Transverse colon (tissue), 4 donors: Measurements from ENCODE around the gene SMYD3. TPM values are rescaled to one million over a fixed set of nuclear protein-coding genes. Genes with fewer than 3 reads are reported as not detected.
"Not testable (repeated sequence)": the region's sequence is repeated elsewhere in the genome, so short reads cannot be mapped to it uniquely, and the experiment has no call there.

Source experiments
- DNase-seq: peaks from one replicate; pipeline ENCODE4 v3.0.0-alpha.2; 2019
- H3K27ac ChIP-seq, 4 donors: fragments of 200-600 bp; sonication (generic); 2 replicates each; pipeline ENCODE4 v1.5.1; 2016 to 2018; ENCODE audit warnings: inconsistent platforms in 4 of 4
- H3K27me3 ChIP-seq: fragments of 200-600 bp; sonication (generic); 2 replicates; pipeline ENCODE4 v1.5.1; 2017; ENCODE audit warnings: inconsistent platforms
- H3K36me3 ChIP-seq, 4 donors: fragments of 200-600 bp; sonication (generic); 2 replicates each; pipeline ENCODE4 v1.5.1; 2017 to 2019; ENCODE audit warnings: inconsistent platforms in 4 of 4
- H3K4me1 ChIP-seq, 4 donors: fragments of 200-600 bp; sonication (generic); 2 replicates each; pipeline ENCODE4 v1.5.1; 2017 to 2020; ENCODE audit warnings: inconsistent platforms in 4 of 4
- H3K4me3 ChIP-seq, 4 donors: fragments of 200-600 bp; sonication (generic); 1 replicate in 1 of 4; 2 replicates in 3 of 4; pipeline versions ENCODE4 v1.5.1 to v1.6.1; 2017 to 2019; ENCODE audit warnings: inconsistent platforms in 4 of 4
- H3K9me3 ChIP-seq, 2 donors: fragments of 200-600 bp; sonication (generic); 2 replicates each; pipeline ENCODE4 v1.5.1; 2017 to 2019; ENCODE audit warnings: inconsistent platforms in 2 of 2
- EP300 ChIP-seq: sonication (generic); formaldehyde crosslinking; IDR thresholded peaks from one replicate; pipeline ENCODE4 v1.6.1; 2017; ENCODE audit warnings: antibody characterized with exemption, low read depth
- POLR2A ChIP-seq: fragments of 450-650 bp; IDR thresholded peaks from one replicate; pipeline ENCODE4 v1.6.1; 2016; ENCODE audit warnings: antibody characterized with exemption, mild to moderate bottlenecking, moderate library complexity
- POLR2AphosphoS5 ChIP-seq, 3 donors: sonication (generic); formaldehyde crosslinking; IDR thresholded peaks; one replicate each; pipeline ENCODE4 v1.6.1; 2016; ENCODE audit warnings: antibody characterized with exemption in 3 of 3
- WGBS, 2 donors: methylation state at CpG; one replicate each; pipeline ENCODE4 v1.1.5; 2018; ENCODE audit warnings: low coverage in 1 of 2; 5-methylcytosine and 5-hydroxymethylcytosine counted together
- in situ Hi-C, 4 donors: fragments of 200-750 bp; cut with MboI; loops; one replicate each; pipeline versions ENCODE4 v1.15.0 to v1.15.1; 2017; ENCODE audit warnings: low sequenced_read_pairs in 3 of 4, low pct_ligation_motif_present in 1 of 4, low pct_unique_long_range_greater_than_20kb in 1 of 4
- intact Hi-C: fragments of 100-400 bp; cut with DNase I; formaldehyde crosslinking; loops from one replicate; pipeline ENCODE4 v1.15.1; 2023; ENCODE audit warnings: low total_unique reads
- total RNA-seq, 4 donors: library from RNA; depleted of rRNA; stranded (reverse); fragments of >200 nt; gene quantifications; one replicate each; pipeline ENCODE4 v1.1.0, GENCODE V29; 2016
- TF ChIP-seq, protein P1 (sequence below), 5 experiments: fragments of 200-600 bp in 3 of 5; fragments of 450-650 bp in 2 of 5; sonication (generic) in 3 of 5; IDR thresholded peaks; 1 replicate in 2 of 5; 2 replicates in 3 of 5; pipeline ENCODE4 v1.5.1; 2016 to 2017; ENCODE audit warnings: antibody characterized with exemption in 5 of 5, inconsistent platforms in 3 of 5, mild to moderate bottlenecking in 2 of 5, moderate library complexity in 1 of 5

SMYD3 gene
- total RNA-seq, 4 donors from 2014 or later, result 10.5 to 31.3 (median 25.8) TPM

DNA sequence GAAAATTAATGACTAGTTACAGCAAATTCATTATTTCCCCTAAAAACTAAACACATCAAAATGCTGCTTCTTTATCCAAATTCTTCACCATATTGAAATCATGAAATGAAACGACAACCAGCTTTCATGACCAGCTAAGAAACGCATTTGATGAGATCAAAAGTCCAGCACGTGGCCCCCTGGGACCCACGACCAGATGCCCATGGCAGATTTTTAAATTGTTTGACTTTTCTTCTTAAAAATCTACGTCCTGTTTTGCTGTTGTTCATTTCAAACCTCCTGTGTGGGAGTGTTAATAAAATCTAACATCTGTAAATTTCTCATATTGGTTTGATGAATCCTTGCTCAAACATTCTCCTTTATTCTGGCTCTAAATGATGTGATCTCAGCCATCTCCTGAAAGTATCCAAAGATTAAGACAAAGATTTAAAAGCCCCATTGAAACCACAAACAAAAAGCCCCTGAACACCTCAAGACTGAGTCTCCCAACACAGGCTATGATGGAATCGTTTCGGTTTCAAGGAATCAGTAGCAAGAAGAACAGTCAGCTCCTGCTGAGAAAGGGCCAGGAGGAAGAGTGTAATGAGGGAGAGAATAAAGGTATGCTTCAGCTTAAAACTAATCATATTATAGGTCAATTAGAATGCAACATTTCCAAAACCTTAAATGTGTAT lies 523.6 kb downstream of the SMYD3 start:
- H3K9me3 ChIP-seq, result no peaks in the 10 kb centered on the region
- in situ Hi-C loops, result no loop called here
- no peaks in the 10 kb centered on the region for H3K36me3 ChIP-seq
- H3K4me1 ChIP-seq, result peaks cover 0 to 14% (median 12%) of the 10 kb centered on the region in 4 donors
- WGBS, 2 donors, result 76 to 81% methylated on average over 6 to 7 of the region's 7 CpGs
- no peak for DNase-seq
- TF ChIP-seq POLR2AphosphoS5 (IDR thresholded peaks at IDR 0.05) (no peak), POLR2A (no peak), EP300 (no peak)
- TF ChIP-seq, protein P1, sequence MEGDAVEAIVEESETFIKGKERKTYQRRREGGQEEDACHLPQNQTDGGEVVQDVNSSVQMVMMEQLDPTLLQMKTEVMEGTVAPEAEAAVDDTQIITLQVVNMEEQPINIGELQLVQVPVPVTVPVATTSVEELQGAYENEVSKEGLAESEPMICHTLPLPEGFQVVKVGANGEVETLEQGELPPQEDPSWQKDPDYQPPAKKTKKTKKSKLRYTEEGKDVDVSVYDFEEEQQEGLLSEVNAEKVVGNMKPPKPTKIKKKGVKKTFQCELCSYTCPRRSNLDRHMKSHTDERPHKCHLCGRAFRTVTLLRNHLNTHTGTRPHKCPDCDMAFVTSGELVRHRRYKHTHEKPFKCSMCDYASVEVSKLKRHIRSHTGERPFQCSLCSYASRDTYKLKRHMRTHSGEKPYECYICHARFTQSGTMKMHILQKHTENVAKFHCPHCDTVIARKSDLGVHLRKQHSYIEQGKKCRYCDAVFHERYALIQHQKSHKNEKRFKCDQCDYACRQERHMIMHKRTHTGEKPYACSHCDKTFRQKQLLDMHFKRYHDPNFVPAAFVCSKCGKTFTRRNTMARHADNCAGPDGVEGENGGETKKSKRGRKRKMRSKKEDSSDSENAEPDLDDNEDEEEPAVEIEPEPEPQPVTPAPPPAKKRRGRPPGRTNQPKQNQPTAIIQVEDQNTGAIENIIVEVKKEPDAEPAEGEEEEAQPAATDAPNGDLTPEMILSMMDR (IDR thresholded peaks at IDR 0.05), result no peak
- H3K27ac ChIP-seq, result no peak overlapping the region
- intact Hi-C loops, result no loop called here
- no peak overlapping the region for H3K4me3 ChIP-seq
- no peaks in the 10 kb centered on the region for H3K27me3 ChIP-seq

DNA sequence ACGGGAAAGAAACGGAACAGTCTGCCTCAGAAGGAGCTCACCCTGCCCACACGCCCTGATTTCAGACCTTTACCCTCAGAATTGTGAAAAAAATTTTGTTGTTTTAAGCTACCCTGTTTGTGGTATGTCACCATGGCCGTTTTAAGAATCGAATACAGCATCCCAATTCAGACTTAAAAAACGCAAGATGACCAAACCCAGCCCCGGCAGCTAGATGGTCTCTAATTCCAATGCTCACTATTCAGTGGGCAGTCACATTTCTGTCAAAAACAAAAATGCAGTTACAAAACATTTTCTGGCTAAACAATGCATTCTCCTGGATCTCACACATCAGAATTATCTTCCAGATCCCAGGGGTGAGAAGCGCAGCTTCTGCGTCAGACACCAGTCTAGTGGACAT lies 527.5 kb downstream of the SMYD3 start:
- H3K27me3 ChIP-seq, result no peaks in the 10 kb centered on the region
- no peaks in the 10 kb centered on the region for H3K36me3 ChIP-seq
- DNase-seq, result no peak
- intact Hi-C loops, result no loop called here
- WGBS, 2 donors, result 84 to 90% methylated on average over 5 to 9 of the region's 9 CpGs
- TF ChIP-seq POLR2A, result no peak
- TF ChIP-seq EP300, result no peak
- no peaks in the 10 kb centered on the region for H3K4me1 ChIP-seq
- no peaks in the 10 kb centered on the region for H3K9me3 ChIP-seq
- no peak overlapping the region for H3K4me3 ChIP-seq
- in situ Hi-C loops, result no loop called here
- H3K27ac ChIP-seq, result no peak overlapping the region

DNA sequence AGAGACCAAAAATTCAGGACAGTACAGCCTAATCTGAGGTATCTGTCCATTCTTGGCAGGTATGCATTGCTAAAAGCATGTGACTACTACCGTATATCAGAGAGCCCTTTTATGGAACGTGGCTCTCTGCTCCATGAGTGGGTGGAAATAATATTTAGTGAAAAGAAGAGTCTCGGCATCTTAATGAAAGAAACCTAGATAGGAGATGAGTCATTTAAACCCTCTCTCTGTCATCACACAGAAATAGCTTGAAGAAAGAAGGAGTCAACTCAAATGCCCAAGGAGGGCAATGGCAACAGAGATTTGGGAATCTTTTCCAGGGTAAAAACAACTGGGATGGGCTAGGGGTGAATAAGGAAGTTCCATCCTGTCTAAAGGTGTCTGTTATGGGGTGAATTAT lies 528.2 kb downstream of the SMYD3 start:
- TF ChIP-seq, protein P1 (IDR thresholded peaks at IDR 0.05), result no peak
- no peak for TF ChIP-seq EP300
- no peak for TF ChIP-seq POLR2AphosphoS5 (IDR thresholded peaks at IDR 0.05)
- TF ChIP-seq POLR2A, result no peak
- H3K9me3 ChIP-seq, result no peaks in the 10 kb centered on the region
- no peak overlapping the region for H3K4me3 ChIP-seq
- no peaks in the 10 kb centered on the region for H3K4me1 ChIP-seq
- in situ Hi-C loops, result no loop called here
- H3K27me3 ChIP-seq, result no peaks in the 10 kb centered on the region
- 76 to 86% methylated on average over 2 to 3 of the region's 3 CpGs for WGBS, 2 donors
- no peaks in the 10 kb centered on the region for H3K36me3 ChIP-seq
- no peak overlapping the region for H3K27ac ChIP-seq
- intact Hi-C loops, result no loop called here
- DNase-seq, result no peak

DNA sequence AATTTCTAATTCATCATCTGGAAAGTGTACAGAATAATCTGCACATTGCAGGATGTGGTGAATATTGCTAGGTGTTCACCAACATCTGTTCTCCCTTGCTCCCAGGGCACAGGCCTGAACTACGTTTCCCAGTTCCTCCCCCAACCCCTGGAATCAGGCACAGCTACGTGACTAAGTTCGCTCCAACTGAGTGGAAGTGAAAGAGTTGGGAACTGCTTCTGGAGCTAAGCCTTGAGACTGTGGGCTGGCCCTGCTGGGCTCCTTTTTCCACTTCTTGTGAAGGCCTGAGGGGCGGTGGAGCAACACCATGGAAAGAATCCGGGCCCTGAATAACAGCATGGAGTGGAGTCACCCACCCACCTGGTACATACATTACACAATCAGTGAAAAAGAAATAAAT lies 534.6 kb downstream of the SMYD3 start:
- in situ Hi-C loops (no loop called here), intact Hi-C loops (no loop called here)
- TF ChIP-seq EP300 (no peak), POLR2AphosphoS5 (IDR thresholded peaks at IDR 0.05) (no peak), POLR2A (no peak)
- TF ChIP-seq, protein P1 (IDR thresholded peaks at IDR 0.05), result no peak
- Histone ChIP-seq H3K27ac (no peak overlapping the region), H3K27me3 (no peaks in the 10 kb centered on the region), H3K4me1 (peaks cover 0 to 3% (median 0%) of the 10 kb centered on the region in 4 donors), H3K36me3 (no peaks in the 10 kb centered on the region), H3K9me3 (no peaks in the 10 kb centered on the region), H3K4me3 (no peak overlapping the region)
- no peak for DNase-seq
- 92 to 93% methylated on average over 2 to 5 of the region's 5 CpGs for WGBS, 2 donors

DNA sequence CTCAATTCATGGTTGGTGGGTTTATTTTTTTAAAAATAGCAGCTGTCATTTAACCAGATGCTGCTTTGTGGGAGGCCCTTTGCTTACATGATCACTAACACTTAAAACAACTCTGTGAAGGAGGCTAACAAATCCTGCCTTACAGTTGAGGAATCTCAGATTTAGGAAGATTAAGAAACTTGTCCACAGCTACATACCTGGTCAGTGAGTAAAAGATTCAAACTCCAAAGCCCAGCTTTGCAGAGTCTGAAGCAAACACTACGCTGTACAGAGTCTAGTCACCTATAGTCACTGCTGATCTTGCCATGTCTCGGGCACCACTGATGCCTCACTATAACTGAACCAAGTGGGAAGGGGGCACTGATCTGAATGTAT lies 535.4 kb downstream of the SMYD3 start:
- H3K36me3 ChIP-seq, result no peaks in the 10 kb centered on the region
- no peak for DNase-seq
- H3K4me1 ChIP-seq, result peaks cover 0 to 3% (median 0%) of the 10 kb centered on the region in 4 donors
- TF ChIP-seq, protein P1 (IDR thresholded peaks at IDR 0.05), result no peak
- TF ChIP-seq EP300 (no peak), POLR2AphosphoS5 (IDR thresholded peaks at IDR 0.05) (no peak), POLR2A (no peak)
- no peaks in the 10 kb centered on the region for H3K27me3 ChIP-seq
- intact Hi-C loops (no loop called here), in situ Hi-C loops (no loop called here)
- H3K4me3 ChIP-seq, result no peak overlapping the region
- no peak overlapping the region for H3K27ac ChIP-seq
- H3K9me3 ChIP-seq, result no peaks in the 10 kb centered on the region
- 88% methylated on average over 2 of the region's 2 CpGs; no CpG with 5 or more reads in 1 of the 2 donors for WGBS, 2 donors

DNA sequence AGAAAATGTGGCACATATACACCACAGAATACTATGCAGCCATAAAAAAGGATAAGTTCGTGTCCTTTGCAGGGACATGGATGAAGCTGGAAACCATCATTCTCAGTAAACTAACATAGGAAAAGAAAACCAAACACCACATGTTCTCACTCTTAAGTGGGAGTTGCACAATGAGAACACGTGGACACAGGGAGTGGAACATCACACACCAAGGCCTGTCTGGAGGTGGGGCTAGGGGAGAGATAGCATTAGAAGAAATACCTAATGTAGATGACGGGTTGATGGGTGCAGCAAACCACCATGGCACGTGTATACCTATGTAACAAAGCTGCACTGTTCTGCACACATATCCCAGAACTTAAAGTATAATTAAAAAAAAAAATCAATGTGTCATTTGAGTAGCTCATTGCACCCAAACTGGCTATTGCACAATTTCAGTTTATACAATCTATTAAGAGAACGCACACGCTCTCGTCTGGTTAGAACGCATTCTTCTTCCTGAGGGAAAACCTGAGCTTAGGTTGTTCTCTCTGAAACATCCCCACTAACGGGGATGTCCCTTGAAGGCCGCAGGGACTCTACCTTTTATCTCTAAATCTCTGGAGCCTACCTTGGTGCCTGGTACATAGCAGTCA lies 535.9 kb downstream of the SMYD3 start:
- H3K36me3 ChIP-seq, H3K4me1 ChIP-seq, H3K27me3 ChIP-seq, H3K9me3 ChIP-seq, H3K27ac ChIP-seq, intact Hi-C loops, DNase-seq, in situ Hi-C loops, H3K4me3 ChIP-seq: not testable (repeated sequence)
- WGBS, 2 donors, result 82 to 92% methylated on average over 7 to 10 of the region's 10 CpGs
